Measurements from ENCODE around the gene TMEM187.

The TMEM187 gene

GRCh38 chrX:154029439-154029838, 56.9 kb downstream of the TMEM187 start:
- TF ChIP-seq CTCF (IDR thresholded peaks at IDR 0.05; ENCODE audit: low read depth, low read length, missing control alignments): no peak
- H3K4me3 ChIP-seq (replicated peaks; ENCODE audit: low read depth, low read length): no peak overlapping the region
- DNase-seq (ENCODE audit: extremely low read depth, low read depth): no peak

- no peak overlapping the region for H3K4me3 ChIP-seq (replicated peaks; ENCODE audit: low read depth, low read length)
- no peak for TF ChIP-seq CTCF (IDR thresholded peaks at IDR 0.05; ENCODE audit: low read depth, low read length, missing control alignments)
- DNase-seq (ENCODE audit: extremely low read depth, low read depth): no peak
Measured at GRCh38 chrX:154030266-154030665, 57.7 kb downstream of the TMEM187 start.

GRCh38 chrX:154030715-154031305, 58.3 kb downstream of the TMEM187 start:
- no peak for DNase-seq (ENCODE audit: extremely low read depth, low read depth)
- no peak overlapping the region for H3K4me3 ChIP-seq (replicated peaks; ENCODE audit: low read depth, low read length)
- no peak for TF ChIP-seq CTCF (IDR thresholded peaks at IDR 0.05; ENCODE audit: low read depth, low read length, missing control alignments)

- no peak for DNase-seq (ENCODE audit: extremely low read depth, low read depth)
- no peak for TF ChIP-seq CTCF (IDR thresholded peaks at IDR 0.05; ENCODE audit: low read depth, low read length, missing control alignments)
- H3K4me3 ChIP-seq (replicated peaks; ENCODE audit: low read depth, low read length): no peak overlapping the region
Measured at GRCh38 chrX:154032160-154032559, 59.6 kb downstream of the TMEM187 start.

GRCh38 chrX:154032653-154033052, 60.1 kb downstream of the TMEM187 start:
- TF ChIP-seq CTCF (IDR thresholded peaks at IDR 0.05; ENCODE audit: low read depth, low read length, missing control alignments): no peak
- DNase-seq (ENCODE audit: extremely low read depth, low read depth): no peak
- no peak overlapping the region for H3K4me3 ChIP-seq (replicated peaks; ENCODE audit: low read depth, low read length)

Measured in HFF-Myc (cell line).